ENCODE data around the gene NXPH4.

Gene NXPH4

DNA sequence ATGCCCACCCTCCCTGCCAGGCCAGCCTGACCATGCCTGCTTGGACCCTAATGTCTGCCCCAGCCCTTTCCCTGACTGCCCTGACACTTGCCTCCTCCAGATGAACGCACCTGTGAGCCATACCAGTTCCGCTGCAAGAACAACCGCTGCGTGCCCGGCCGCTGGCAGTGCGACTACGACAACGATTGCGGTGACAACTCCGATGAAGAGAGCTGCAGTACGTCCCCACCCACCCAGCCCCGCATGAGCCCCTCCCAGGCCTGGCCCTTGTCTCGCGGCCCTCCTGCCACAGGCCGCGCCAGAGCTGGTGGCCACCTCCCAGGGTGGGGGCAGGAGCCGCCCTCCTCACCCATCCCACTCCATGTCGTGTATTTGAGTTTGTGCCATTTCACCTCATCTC, 14.3 kb upstream of the NXPH4 start:
- in situ Hi-C loops (cut with HindIII; ENCODE audit: low sequenced_read_pairs) = no loop called here

DNA sequence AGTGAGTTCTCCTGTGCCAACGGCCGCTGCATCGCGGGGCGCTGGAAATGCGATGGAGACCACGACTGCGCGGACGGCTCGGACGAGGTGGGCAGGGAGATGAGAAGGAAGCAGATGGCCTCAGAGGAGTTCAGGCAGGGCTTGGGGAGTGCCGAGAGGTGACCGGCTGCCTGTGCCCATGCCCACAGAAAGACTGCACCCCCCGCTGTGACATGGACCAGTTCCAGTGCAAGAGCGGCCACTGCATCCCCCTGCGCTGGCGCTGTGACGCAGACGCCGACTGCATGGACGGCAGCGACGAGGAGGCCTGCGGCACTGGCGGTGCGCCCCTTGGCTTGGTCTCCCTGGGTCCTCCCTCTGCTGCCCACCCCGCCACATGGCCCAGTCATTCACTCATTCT, 13.4 kb upstream of the NXPH4 start:
- in situ Hi-C loops (cut with HindIII; ENCODE audit: low sequenced_read_pairs) = no loop called here

DNA sequence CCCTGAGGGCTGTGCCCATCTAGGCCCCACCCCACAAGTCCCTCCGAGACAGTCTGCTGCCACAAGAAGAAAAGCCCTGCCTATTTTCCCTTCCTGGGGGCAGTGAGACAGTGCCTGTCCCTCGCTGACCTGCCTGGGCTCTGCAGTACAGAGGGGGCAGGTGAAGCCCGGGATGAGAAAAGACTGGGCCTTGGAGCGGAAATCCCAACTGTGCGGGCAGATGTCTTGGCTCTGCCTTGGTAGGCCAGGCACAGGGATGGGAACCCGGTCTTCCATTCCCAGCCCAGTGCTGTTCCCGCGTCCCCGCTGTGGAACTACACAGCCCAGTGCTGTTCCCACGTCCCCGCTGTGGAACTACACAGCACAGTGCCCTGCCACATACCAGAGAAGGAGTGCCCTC, 12.8 kb upstream of the NXPH4 start:
- in situ Hi-C loops (cut with HindIII; ENCODE audit: low sequenced_read_pairs) = no loop called here

DNA sequence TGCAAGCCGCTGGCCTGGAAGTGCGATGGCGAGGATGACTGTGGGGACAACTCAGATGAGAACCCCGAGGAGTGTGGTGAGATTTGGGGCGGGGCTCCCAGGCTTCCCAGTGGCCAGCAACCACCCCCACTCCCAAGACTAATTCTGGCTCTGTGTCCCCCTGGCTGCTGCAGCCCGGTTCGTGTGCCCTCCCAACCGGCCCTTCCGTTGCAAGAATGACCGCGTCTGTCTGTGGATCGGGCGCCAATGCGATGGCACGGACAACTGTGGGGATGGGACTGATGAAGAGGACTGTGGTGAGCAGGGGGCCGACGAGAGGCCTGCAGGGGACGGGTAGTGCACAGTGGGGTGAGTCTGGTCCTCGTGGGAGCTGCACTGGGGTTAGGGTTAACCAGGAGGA, 12.1 kb upstream of the NXPH4 start:
- in situ Hi-C loops (cut with HindIII; ENCODE audit: low sequenced_read_pairs) = no loop called here

DNA sequence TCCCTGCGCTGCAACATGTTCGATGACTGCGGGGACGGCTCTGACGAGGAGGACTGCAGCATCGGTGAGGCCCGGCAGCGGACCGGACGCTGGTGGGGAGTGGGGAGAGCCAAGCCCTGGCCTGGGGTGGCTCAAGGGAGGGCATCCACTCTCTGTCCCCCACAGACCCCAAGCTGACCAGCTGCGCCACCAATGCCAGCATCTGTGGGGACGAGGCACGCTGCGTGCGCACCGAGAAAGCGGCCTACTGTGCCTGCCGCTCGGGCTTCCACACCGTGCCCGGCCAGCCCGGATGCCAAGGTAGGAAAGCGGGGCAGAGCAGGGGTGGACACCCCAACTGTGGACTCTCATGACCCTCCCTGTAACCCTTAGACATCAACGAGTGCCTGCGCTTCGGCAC, 11.4 kb upstream of the NXPH4 start:
- in situ Hi-C loops (cut with HindIII; ENCODE audit: low sequenced_read_pairs) = no loop called here

DNA sequence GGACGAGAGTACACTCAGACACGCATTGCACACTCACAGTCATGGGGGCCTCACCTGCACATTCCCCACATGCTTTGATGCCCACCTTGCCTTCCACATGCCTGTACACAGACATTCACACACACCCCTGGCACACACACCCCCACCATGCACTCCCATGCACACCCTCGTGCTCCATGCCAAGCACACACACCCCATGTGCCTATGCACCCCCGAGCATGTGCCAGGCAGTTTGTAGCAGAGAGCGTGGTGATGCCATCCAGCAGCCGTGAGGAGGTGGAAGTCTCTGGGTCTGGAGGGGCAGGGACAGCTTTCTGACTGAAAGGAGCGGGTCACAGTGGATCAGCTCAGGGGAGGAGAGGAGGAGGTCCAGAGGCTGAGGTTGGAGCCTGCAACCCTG, 10.7 kb upstream of the NXPH4 start:
- in situ Hi-C loops (cut with HindIII; ENCODE audit: low sequenced_read_pairs) = no loop called here

DNA sequence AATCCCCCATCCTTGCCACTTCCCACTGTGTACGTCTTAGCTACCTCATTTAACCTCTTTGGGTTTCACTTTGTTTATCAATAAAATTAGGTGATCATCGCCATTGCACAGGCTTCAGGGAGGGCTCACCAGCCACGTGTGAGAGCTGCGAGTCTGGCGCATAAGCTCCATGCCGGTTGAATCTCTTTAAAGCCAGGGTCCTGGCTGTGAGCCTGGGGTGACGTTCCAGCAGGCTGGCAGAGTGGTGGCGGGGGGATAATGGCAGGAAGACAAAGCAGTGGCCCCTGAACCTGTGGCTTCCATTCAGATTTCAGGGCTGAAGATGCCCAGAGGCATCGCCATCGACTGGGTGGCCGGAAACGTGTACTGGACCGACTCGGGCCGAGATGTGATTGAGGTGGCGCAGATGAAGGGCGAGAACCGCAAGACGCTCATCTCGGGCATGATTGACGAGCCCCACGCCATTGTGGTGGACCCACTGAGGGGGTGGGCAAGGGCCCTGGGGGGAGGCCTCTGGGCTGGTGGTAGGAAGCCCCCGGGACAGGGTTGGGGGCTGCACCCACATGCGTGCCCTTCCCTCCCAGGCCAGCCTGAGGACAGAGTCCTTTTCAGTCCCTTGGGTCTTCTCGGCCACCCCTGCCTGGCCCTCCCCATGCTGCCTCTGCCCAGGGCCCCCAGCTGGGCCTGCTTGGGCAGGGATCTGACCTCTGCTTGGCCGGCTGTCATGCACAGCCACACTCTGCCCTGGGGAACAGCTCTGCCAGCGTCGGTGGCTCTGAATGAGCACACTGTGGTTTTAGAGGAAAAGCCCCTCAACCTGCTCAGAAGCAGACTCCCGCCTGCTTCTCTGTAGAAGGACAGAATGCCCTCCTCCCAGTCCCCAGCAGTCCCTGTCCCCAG, 8.6 kb upstream of the NXPH4 start:
- in situ Hi-C loops (cut with HindIII; ENCODE audit: low sequenced_read_pairs) = no loop called here

DNA sequence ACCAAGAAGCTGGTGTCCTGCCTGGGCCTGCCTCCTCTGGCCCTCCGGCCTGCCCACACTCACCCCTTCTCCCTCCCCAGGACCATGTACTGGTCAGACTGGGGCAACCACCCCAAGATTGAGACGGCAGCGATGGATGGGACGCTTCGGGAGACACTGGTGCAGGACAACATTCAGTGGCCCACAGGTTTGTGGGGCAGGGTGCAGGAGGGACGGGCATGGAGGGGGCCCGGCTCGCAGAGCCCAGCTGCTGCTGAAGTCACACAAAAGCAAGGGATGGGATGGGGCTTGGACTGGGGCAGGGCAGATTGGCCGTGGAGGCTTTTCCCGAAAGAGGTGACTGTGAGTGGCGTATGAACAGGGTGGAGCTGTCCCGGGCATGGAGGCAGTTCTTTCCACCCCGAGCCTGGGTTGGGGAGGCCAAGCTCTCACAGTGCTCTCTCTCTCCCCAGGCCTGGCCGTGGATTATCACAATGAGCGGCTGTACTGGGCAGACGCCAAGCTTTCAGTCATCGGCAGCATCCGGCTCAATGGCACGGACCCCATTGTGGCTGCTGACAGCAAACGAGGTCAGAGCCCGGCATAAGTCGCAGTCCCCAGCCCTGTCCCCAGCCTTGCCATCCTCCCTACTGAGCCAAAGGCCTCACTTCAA, 7.8 kb upstream of the NXPH4 start:
- in situ Hi-C loops (cut with HindIII; ENCODE audit: low sequenced_read_pairs) = no loop called here

DNA sequence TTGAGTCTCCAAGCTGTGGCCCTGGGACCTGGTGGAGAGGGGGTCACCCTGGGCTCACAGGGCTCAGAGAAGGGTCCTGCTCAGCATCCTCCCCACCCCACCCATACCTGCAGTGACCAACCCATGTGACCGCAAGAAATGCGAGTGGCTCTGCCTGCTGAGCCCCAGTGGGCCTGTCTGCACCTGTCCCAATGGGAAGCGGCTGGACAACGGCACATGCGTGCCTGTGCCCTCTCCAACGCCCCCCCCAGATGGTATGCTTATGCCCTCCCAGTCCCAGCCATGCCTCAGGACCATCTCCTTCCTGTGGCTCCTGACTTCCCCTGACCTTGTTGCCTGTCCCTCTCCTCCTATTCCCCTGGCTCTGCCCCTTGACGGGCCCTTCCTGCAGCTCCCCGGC, 6.7 kb upstream of the NXPH4 start:
- in situ Hi-C loops (cut with HindIII; ENCODE audit: low sequenced_read_pairs) = no loop called here

DNA sequence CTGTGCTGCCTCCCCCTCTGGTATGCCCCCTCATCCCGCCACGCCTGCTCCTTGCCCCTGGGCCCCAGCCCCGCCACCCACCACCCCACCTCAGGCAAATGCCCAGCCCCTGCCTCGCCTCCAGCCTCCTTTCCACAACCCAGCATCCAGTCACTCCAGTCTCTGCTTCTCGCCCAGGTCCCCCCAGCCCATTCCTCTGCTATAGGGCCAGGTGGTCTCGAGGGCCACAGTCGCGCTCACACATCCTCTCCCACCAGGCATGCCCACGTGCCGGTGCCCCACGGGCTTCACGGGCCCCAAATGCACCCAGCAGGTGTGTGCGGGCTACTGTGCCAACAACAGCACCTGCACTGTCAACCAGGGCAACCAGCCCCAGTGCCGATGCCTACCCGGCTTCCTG, 6.1 kb upstream of the NXPH4 start:
- in situ Hi-C loops (cut with HindIII; ENCODE audit: low sequenced_read_pairs) = no loop called here

DNA sequence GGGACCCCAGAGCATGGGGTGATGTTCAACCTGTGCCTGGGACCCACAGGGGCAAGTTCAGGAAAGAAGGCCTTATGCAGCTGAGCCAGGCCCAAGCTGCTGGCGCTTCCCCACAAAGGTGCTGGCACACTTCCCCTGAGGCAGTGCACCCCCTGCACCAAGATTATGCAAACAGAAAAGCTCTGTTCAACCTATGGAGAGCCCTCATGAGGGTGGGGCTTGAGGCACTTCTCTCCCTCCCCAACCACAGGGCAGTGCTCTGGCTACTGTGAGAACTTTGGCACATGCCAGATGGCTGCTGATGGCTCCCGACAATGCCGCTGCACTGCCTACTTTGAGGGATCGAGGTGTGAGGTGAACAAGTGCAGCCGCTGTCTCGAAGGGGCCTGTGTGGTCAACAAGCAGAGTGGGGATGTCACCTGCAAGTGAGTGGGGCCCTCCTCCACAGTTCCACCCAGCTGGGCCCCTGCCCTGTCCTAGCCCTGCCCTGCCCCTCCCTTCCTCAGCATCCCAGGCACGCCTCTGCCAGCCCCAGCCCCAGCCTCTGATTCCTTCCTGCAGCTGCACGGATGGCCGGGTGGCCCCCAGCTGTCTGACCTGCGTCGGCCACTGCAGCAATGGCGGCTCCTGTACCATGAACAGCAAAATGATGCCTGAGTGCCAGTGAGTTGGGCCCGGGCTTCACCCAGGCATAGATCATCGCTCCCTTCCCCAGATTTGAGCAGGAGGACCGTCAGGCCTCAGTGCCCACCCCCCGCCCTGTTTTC, 5.5 kb upstream of the NXPH4 start:
- in situ Hi-C loops (cut with HindIII; ENCODE audit: low sequenced_read_pairs) = no loop called here

DNA sequence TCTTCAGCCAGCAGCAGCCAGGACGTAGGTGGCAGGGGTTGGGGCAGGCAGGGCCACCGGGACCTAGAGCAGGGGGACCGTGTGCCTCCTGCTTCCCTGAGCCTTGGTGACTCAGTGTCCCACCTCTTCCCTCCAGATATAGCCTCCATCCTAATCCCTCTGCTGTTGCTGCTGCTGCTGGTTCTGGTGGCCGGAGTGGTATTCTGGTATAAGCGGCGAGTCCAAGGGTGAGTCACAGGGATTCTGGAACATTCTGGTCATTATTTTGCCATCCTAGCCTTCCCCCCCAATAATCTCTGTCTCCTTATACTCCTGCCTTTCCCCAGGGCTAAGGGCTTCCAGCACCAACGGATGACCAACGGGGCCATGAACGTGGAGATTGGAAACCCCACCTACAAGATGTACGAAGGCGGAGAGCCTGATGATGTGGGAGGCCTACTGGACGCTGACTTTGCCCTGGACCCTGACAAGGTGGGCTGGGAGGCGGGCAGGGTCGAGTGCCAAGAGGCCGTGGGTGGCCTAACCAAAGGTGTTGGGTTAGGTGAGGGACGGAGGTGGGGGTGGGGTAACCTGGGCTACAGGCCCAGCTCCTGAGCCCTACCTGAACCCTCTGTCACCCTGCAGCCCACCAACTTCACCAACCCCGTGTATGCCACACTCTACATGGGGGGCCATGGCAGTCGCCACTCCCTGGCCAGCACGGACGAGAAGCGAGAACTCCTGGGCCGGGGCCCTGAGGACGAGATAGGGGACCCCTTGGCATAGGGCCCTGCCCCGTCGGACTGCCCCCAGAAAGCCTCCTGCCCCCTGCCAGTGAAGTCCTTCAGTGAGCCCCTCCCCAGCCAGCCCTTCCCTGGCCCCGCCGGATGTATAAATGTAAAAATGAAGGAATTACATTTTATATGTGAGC, 4.5 kb upstream of the NXPH4 start:
- in situ Hi-C loops (cut with HindIII; ENCODE audit: low sequenced_read_pairs) = no loop called here

DNA sequence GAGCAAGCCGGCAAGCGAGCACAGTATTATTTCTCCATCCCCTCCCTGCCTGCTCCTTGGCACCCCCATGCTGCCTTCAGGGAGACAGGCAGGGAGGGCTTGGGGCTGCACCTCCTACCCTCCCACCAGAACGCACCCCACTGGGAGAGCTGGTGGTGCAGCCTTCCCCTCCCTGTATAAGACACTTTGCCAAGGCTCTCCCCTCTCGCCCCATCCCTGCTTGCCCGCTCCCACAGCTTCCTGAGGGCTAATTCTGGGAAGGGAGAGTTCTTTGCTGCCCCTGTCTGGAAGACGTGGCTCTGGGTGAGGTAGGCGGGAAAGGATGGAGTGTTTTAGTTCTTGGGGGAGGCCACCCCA, 3.9 kb upstream of the NXPH4 start:
- in situ Hi-C loops (cut with HindIII; ENCODE audit: low sequenced_read_pairs) = no loop called here

DNA sequence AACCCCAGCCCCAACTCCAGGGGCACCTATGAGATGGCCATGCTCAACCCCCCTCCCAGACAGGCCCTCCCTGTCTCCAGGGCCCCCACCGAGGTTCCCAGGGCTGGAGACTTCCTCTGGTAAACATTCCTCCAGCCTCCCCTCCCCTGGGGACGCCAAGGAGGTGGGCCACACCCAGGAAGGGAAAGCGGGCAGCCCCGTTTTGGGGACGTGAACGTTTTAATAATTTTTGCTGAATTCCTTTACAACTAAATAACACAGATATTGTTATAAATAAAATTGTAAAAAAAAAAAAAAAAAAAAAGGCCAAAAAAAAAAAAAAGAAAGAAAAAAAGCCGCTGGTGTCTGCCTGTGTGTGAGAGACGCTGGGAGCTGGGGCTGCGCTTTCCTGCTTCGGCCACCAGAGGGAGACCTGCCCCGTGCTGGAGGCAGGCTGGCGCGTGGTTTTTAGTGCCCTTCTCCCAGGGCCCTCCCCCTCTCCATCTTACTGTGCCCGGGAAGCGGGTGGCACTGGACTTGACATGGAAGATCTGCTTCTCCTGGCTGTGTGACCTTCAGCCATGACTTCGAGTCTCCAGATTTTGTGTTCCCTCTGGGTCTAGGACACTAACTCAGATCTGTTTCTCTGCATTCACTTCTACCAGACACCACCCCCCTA, 3.4 kb upstream of the NXPH4 start:
- in situ Hi-C loops (cut with HindIII; ENCODE audit: low sequenced_read_pairs) = no loop called here

DNA sequence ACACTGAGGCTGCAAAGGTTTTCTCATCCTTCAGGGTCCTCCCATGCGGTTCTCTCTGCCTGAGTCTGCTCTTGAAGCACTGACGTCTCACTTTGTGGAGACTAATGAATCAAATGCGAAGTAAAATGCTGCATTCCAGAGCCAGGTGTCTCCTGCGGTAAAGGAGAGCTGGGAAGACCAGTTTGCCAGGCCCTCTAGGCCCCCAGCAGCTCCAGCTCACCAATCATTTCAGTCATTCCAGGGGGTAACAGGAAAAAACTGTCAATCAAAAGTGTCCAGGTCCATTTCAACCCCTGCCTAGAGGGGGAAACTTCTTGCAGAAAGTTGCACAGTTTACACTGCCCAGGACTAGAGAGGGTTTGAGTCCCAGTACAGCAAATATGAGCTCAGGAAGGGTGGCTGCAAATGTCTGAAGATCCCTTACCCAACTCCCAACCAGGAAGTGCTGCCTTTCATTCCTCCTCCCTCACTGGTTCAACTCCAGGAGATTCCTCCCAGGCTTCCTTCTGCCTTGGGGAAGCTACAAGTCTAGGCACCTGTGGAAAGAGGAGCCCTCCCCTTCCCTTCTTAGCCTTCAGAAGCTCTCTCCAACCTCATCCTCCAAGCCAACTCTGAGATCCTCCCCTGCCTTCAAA, 2.7 kb upstream of the NXPH4 start:
- in situ Hi-C loops (cut with HindIII; ENCODE audit: low sequenced_read_pairs) = no loop called here

DNA sequence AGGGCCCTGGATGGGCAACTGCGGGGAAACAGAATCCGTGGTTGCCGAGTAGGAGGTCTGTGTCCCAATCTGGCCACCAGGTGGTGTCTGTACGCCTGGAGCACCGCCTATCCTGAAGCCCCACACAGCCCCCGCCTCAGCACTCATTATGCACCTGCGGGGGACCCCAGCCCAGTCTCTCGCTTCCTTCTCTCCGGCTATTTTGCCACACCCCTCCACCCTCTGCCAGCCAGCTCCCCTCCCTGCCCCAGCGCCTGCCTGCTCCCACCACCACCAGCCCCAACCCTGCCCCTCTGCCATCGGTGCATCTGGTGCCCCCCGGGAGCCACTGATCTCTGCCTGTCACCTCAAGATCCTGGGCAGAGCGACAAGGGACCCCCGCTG, 2.2 kb upstream of the NXPH4 start:
- in situ Hi-C loops (cut with HindIII; ENCODE audit: low sequenced_read_pairs) = no loop called here

DNA sequence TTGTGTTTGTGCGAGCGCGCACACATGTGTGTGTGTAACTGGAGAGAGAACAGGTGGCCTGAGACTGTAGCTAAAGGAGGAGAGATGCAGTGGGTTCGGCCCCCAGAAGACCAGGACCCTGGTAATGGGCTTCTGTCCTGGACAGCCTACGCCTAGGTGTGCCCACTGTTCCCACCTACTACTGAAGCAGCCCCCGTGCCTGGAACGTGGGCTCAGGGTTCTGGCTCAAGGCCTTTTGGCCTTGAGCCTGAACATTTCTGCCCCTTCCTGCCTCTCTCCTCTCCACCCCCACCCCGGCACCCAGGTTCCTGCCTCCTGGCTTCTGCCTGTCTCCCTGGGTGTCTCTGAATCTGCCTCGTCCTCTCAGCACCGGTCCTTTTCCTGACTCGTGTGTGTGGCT, 1.5 kb upstream of the NXPH4 start:
- in situ Hi-C loops (cut with HindIII; ENCODE audit: low sequenced_read_pairs) = no loop called here

DNA sequence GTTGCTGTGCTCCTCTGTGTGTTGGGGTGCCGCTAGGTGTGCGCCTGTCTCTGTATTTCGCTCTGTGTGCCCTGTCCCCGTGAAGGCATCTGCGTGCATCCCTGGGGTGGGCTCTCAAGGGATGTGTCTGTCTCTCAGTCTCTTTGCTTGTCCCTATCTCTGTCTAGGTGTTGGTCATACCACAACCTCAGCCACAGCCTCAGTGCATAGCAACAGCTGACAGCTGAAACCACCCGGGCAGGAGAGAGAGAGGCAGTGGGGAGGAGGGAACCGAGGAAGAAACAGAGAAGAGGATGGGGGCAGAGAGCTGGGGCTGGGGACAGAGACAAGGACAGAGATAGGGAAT, 953 bp upstream of the NXPH4 start:
- in situ Hi-C loops (cut with HindIII; ENCODE audit: low sequenced_read_pairs) = no loop called here

DNA sequence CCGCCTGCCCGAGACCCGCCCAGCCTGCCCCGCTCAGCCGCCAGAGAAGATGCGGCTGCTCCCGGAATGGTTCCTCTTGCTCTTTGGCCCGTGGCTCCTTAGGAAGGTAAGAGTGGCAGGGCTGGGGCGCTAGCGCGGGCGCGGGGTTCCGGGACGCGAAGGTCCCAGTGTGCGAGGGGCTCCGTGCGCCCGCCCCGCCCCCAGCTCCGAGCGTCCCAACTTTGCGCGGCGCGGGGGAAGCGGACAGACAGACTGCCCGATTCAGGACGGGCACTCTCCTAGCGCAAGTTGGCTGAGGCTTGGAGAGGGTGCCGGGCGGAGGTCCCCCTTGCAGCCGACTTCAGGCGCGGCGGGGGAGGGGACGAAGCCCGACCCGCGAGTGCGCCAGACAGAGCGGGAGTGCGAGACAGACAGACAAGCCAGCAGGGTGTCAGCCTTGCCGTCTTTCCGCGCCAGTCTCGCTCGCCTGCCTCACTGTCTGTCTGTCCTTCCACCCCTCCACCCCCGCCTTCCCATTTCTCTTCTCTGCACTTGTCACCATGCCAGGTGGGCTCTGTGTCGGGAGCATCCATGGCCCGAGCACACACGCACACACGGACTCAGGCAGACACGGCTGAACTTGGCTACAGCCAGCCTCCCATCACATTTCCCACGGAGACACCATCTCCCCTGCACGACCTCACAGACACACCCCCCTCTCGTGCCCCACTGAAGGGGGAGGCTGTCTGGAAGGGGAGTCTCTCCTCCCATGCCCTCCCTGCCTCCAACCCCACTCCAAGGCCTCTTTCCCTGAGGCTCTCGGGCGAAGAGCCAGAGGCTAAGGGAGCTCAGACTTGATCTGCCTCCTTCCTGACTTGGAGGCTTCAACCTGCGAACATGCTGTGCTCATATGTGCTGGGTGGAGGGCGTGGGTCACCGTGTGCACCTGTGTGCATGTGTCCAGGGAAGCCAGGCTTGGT, 606 bp downstream of the NXPH4 start:
- in situ Hi-C loops (cut with HindIII; ENCODE audit: low sequenced_read_pairs) = no loop called here

Measured in endothelial cell of hepatic sinusoid (primary cell).